KOPT-K1 (cell line): ENCODE results near the gene CNPY3.
"Not testable (repeated sequence)": the region's sequence is repeated elsewhere in the genome, so short reads cannot be mapped to it uniquely, and the experiment has no call there.

ENCODE experiments used
- H3K27ac ChIP-seq: fragments of 200-600 bp; sonication (generic); 2 replicates; pipeline ENCODE4 v1.5.1; 2016; ENCODE audit warnings: antibody characterized with exemption, mild to moderate bottlenecking, low read depth, low read length; ENCODE audit not compliant: poor library complexity, severe bottlenecking
- H3K36me3 ChIP-seq: fragments of 200-600 bp; sonication (generic); 2 replicates; pipeline ENCODE4 v1.5.1; 2017; ENCODE audit warnings: antibody characterized with exemption, mild to moderate bottlenecking, low read length, moderate library complexity; ENCODE audit not compliant: insufficient read depth
- H3K9me3 ChIP-seq: fragments of 200-600 bp; sonication (generic); 2 replicates; pipeline ENCODE4 v1.5.1; 2017; ENCODE audit warnings: antibody characterized with exemption, low read length, mild to moderate bottlenecking; ENCODE audit not compliant: insufficient read depth, poor library complexity, severe bottlenecking

CNPY3 gene

GRCh38 chr6:42936398-42936797 lies 7.1 kb downstream of the CNPY3 start:
- H3K27ac ChIP-seq, result no peak overlapping the region
- H3K9me3 ChIP-seq, result no peaks in the 10 kb centered on the region
- H3K36me3 ChIP-seq, result peaks cover 98% of the 10 kb centered on the region

- Histone ChIP-seq H3K9me3 (no peaks in the 10 kb centered on the region), H3K36me3 (peaks cover 100% of the 10 kb centered on the region), H3K27ac (no peak overlapping the region)
Measured at GRCh38 chr6:42937548-42938427, 8.5 kb downstream of the CNPY3 start.

GRCh38 chr6:42938428-42938796 lies 9.1 kb downstream of the CNPY3 start:
- H3K27ac ChIP-seq, result no peak overlapping the region
- H3K9me3 ChIP-seq, result no peaks in the 10 kb centered on the region
- H3K36me3 ChIP-seq, result peaks cover 100% of the 10 kb centered on the region

GRCh38 chr6:42938987-42939809 lies 9.9 kb downstream of the CNPY3 start:
- Histone ChIP-seq H3K9me3 (no peaks in the 10 kb centered on the region), H3K36me3 (peaks cover 100% of the 10 kb centered on the region), H3K27ac (no peak overlapping the region)

GRCh38 chr6:42939810-42940167 lies 10.5 kb downstream of the CNPY3 start:
- H3K9me3 ChIP-seq, result no peaks in the 10 kb centered on the region
- H3K27ac ChIP-seq, result no peak overlapping the region
- peaks cover 100% of the 10 kb centered on the region for H3K36me3 ChIP-seq

- H3K27ac ChIP-seq, result no peak overlapping the region
- peaks cover 100% of the 10 kb centered on the region for H3K36me3 ChIP-seq
- no peaks in the 10 kb centered on the region for H3K9me3 ChIP-seq
Measured at GRCh38 chr6:42940493-42941045, 11.3 kb downstream of the CNPY3 start.

- H3K36me3 ChIP-seq, result peaks cover 97% of the 10 kb centered on the region
- H3K9me3 ChIP-seq, H3K27ac ChIP-seq: not testable (repeated sequence)
Measured at GRCh38 chr6:42941356-42941755, 12.1 kb downstream of the CNPY3 start.

- H3K9me3 ChIP-seq, result no peaks in the 10 kb centered on the region
- H3K27ac ChIP-seq, result no peak overlapping the region
- H3K36me3 ChIP-seq, result peaks cover 91% of the 10 kb centered on the region
Measured at GRCh38 chr6:42942444-42942843, 13.2 kb downstream of the CNPY3 start.

- no peaks in the 10 kb centered on the region for H3K9me3 ChIP-seq
- peaks cover 43% of the 10 kb centered on the region for H3K36me3 ChIP-seq
- H3K27ac ChIP-seq, result no peak overlapping the region
Measured at GRCh38 chr6:42947950-42948349, 18.7 kb downstream of the CNPY3 start.

GRCh38 chr6:42952389-42952788 lies 23.1 kb downstream of the CNPY3 start:
- Histone ChIP-seq H3K27ac (no peak overlapping the region), H3K36me3 (0 out of 2 replicates have a peak, but pooled peaks cover 7% of the 10 kb centered on the region), H3K9me3 (no peaks in the 10 kb centered on the region)

GRCh38 chr6:42954405-42954804 lies 25.1 kb downstream of the CNPY3 start:
- H3K27ac ChIP-seq, H3K9me3 ChIP-seq, H3K36me3 ChIP-seq: not testable (repeated sequence)

- no peaks in the 10 kb centered on the region for H3K9me3 ChIP-seq
- H3K36me3 ChIP-seq, result peaks cover 11% of the 10 kb centered on the region; the same call in 1 of the 2 replicates
- no peak overlapping the region for H3K27ac ChIP-seq
Measured at GRCh38 chr6:42958125-42958524, 28.8 kb downstream of the CNPY3 start.

- H3K27ac ChIP-seq, result no peak overlapping the region
- peaks cover 22% of the 10 kb centered on the region for H3K36me3 ChIP-seq
Measured at GRCh38 chr6:42959917-42960242, 30.6 kb downstream of the CNPY3 start.

GRCh38 chr6:42960243-42961019 lies 31.2 kb downstream of the CNPY3 start, which contains the start of gene GNMT:
Gene GNMT, plus strand, starts transcription at chr6:42960754. Its CDS starts 14 bp downstream, at chr6:42960768.
- Histone ChIP-seq H3K27ac (no peak within 1 kb of the TSS), H3K9me3 (no peaks in the 10 kb centered on the region), H3K36me3 (peaks cover 28% of the 10 kb centered on the region)

More at GRCh38 chr6:42959917-42960242, 30.6 kb downstream of the CNPY3 start:
- H3K9me3 ChIP-seq, result no peaks in the 10 kb centered on the region
